HG03103 (cell line): Measurements from ENCODE around the gene NDUFB11.
A peak's percentile ranks its signal among the peaks of the same experiment; 100 is the strongest.

Experiments used
- ATAC-seq: cut with Tn5 transposase; IDR thresholded peaks from one replicate; pipeline ENCODE4 v1.9.1; 2021; ENCODE audit warnings: low read depth; ENCODE audit not compliant: unreplicated experiment

The NDUFB11 gene

DNA sequence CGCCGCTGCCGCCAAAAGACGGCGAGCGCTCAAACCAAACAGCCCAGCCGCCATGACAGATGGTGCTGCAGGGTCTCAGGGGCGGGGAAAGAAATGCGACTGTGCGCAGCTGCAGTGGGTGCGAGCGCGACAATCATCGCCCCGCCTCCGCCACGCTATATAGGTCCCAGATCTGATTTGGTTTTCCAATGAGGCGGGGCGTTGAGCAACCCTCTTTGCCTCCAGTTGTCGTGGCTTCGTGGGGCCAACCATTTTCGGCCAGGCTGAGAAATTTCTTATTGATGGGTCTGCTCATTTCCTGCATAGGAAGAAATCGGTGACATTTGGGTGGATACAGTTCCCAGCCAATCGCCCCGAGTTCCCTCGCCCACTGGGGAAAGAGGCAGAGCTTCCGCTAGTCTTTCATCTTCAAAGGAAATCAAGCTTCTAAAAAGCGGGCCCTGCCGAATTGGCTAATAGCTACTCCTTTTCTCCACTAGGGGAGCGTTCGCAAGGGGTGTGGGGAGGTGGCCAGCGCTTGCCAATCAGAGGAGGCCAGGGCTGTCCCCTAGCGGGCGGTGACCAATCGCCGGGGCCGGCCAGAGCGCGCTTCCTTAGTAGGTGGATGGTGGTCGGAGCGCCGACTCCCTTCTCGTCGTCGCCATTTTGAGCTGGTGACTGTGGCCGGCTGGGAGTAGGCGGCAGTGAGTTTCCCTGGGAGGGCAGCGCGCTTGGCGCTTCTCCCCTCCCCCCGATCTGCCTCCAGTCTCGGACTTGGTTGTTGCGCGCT is at the start of gene NDUFB11, which contains the start of gene RBM10:
Gene NDUFB11 (minus strand): TSS at position 77 of the 769 bp plus-strand sequence. CDS start 23 bp downstream, at position 54.
Gene RBM10 (plus strand): TSS at position 596 of the 769 bp plus-strand sequence. CDS start 2,261 bp downstream, outside the sequence.
- peak; percentile 70 for ATAC-seq

- ATAC-seq: peak; percentile 44
Observed at GRCh38 chrX:47193475-47194193, 49.1 kb upstream of the NDUFB11 start, which contains the start of gene UBA1. TSS of gene UBA1 (plus strand) at chrX:47193829. CDS start at chrX:47198803, 4,974 bp downstream.

DNA sequence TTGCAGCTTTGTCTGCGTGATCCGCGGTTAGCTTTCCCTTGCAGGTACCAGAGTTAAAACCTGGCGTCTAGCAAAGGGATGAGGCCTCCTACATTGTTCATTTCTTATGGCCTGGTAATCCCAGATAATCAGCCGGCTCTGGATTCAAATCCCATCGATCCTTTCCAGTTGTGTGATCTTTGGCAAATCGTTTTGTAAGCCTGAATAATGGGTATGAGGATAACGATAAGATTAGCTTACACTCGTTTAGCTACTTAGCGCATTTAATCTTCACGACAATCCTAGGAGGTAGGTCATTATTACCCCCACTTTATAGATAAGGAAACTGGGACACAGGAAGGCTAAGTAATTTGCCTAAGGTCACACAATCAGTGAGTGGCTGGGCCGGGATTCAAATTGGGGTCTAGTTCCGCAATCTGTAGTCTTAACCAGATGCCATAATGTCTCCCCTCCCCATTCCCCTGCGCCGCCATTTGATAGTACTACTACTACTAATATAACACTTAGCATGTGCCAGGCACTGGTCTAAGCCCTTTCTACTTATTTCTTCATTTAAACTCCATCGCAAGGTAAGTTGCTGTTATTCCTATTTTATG is 47.4 kb upstream of the NDUFB11 start:
- no peak for ATAC-seq

GRCh38 chrX:47191331-47191730 is 46.8 kb upstream of the NDUFB11 start:
- no peak for ATAC-seq

DNA sequence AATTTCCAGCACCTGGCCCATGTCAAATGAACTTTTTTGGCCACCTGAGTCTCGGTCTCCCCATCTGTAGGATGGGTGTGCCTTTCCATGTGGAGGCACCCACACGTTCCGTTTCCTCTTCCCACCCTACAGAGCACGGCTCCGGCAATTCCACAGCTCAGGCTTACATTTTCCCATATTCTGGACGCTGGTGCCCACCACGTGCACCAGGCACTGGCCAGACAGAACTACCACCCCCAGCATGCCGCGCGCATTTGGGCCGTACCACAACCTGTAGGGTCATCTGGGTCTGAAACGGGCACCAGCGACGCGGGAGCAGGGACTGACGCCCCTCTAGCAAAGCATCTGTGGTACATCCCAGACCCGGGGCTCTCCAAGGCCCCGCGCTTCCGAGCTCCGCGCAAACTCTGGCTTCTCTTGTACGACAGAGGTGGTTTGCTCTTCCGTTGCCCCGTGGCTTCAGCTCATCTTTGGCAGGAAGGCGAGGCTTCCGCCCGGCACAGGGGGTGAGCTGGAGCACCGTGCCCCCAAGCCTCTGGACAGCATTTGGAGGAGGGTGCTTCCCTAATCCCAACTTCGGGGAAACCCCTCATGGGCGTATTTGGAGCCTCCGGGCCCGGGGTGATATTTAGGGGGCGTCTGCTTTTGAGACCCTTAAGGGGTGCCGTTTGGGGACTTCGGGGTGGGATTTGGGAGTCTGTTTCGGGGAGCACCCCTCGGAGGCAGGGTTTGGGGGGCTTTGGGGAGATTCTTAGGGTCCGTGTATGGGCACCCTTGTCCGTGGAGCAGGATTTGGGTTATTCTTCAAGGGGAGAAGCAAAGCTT is 46.2 kb upstream of the NDUFB11 start:
- peak; percentile 56 for ATAC-seq

- ATAC-seq: no peak
Observed at GRCh38 chrX:47189906-47190305, 45.4 kb upstream of the NDUFB11 start.

- no peak for ATAC-seq
Observed at GRCh38 chrX:47187106-47187677, 42.7 kb upstream of the NDUFB11 start.

DNA sequence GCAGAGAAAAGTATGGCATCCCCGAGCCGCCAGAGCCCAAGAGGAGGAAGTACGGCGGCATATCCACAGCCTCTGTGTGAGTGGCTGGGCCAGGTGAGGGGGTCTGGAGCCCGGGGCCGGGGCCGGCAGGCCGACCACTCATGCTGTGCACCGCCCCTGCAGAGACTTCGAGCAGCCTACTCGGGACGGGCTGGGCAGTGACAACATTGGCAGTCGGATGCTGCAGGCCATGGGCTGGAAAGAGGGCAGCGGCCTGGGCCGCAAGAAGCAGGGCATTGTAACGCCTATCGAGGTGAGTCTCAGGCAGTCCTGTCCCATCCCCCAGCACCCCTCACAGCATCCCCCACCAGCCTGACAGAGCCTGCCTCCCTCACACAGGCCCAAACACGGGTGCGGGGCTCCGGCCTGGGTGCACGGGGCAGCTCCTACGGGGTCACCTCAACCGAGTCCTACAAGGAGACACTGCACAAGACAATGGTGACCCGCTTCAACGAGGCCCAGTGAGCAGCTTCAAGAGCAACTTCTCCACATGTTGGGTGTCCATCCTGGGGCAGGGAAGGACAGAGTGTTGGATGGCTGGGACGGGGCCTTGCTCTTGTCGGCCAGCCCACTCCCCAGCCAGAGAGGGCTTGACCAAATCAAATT is 41.7 kb upstream of the NDUFB11 start:
- ATAC-seq: no peak

DNA sequence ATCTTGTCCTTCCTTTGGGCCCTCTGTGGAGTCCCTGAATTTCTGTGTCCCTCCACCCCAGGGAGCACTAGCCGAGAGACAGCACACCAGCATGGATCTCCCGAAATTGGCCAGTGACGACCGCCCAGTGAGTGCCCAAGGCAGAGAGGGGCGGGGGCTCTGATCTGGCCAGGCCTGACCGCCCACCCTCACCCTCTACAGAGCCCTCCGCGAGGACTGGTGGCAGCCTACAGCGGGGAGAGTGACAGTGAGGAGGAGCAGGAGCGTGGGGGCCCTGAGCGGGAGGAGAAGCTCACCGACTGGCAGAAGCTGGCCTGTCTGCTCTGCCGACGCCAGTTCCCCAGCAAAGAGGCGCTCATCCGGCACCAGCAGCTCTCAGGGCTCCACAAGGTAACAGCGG is 40.7 kb upstream of the NDUFB11 start:
- ATAC-seq: no peak

- no peak for ATAC-seq
Observed at GRCh38 chrX:47184486-47184885, 40.0 kb upstream of the NDUFB11 start.

GRCh38 chrX:47182106-47182700 is 37.7 kb upstream of the NDUFB11 start:
- no peak for ATAC-seq

DNA sequence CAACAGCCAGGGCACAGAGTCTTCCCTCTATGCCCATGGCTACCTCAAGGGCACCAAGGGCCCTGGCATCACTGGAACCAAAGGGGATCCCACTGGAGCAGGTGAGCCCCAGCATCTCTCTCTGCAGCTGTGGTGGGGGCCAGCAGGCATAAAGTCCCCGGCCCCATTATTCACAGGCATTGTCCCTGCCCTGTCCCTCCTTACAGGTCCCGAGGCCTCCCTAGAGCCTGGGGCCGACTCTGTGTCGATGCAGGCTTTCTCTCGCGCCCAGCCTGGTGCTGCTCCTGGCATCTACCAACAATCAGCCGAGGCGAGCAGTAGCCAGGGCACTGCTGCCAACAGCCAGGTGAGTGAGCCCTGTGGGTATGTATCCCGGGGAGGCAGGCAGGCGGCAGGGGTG is 36.8 kb upstream of the NDUFB11 start:
- no peak for ATAC-seq

DNA sequence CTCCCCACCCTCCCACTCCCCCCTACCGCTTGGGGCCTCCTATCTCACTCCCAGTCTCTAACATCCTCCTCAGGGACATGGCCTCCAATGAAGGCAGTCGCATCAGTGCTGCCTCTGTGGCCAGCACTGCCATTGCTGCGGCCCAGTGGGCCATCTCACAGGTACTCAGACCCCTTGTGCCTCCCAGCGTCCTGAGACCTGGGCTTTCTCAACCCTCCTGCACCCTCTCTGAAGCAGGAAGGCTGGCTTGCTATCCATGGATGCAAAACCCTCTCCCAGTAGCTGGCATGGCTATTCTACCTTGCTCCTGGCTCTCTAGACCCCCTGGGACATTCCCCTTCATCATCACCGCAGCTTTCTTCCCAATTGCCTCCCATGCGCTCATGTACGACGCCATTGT is 35.8 kb upstream of the NDUFB11 start:
- ATAC-seq: no peak

- no peak for ATAC-seq
Observed at GRCh38 chrX:47179928-47180255, 35.4 kb upstream of the NDUFB11 start.

DNA sequence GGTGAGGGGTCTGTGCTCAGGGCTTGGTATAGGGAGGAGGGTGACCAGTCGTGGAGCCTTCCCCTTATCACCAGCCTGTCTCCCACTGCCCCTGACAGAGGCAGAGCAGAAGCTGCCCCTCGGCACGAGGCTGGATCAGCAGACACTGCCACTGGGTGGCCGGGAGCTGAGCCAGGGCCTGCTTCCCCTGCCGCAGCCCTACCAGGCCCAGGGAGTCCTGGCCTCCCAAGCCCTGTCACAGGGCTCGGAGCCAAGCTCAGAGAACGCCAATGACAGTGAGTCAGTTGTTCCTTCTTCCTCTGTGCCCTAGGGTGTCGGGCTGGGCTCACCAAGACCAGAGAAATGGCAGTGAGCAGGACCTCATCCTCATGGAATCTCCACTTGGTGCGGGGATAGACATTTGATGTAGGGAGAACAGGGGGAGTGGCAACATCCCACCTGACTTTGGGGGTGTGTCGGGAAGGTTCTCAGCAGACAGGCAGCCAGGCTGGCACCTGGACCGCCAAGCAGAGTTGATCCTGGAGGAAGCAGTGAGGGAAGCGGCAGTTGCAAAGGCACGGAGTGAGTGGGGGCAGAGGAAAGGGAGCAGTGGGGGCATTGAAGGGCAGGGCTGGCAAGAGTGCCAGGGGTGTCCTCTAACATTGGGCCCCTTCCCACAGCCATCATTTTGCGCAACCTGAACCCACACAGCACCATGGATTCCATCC is 34.9 kb upstream of the NDUFB11 start:
- ATAC-seq: no peak

DNA sequence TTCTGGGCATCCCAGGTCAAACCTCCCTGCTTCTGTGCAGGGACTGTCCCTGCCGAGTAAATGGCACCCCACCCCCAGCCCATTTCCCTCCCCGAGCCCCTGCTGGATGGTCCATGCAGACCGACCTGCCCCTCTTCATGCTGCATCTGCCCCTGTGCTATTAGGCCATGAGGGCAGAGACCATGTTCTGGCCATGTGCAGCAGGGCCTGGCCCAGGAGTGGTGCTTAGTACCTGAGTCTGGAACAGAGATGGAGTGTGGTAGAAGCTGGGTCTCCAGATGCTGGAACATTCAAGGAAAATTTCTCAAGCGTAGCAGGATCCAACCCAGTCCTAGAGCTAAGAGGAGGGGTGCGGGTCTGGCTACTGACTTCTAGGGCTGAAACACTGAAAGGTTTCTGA is 33.8 kb upstream of the NDUFB11 start:
- no peak for ATAC-seq

GRCh38 chrX:47177079-47177478 is 32.6 kb upstream of the NDUFB11 start:
- no peak for ATAC-seq

- ATAC-seq: no peak
Observed at GRCh38 chrX:47176101-47176740, 31.7 kb upstream of the NDUFB11 start.
